IPS-20b (cell line): ENCODE data around the gene BLOC1S6.

Source experiments
- H3K27ac ChIP-seq: one replicate; pipeline ENCODE4 v1.5.1; 2013; ENCODE audit warnings: low read length
- H3K27me3 ChIP-seq: 2 replicates; pipeline ENCODE4 v1.6.1; 2013; ENCODE audit warnings: mild to moderate bottlenecking, low read length, inconsistent platforms; ENCODE audit not compliant: insufficient read depth
- H3K36me3 ChIP-seq: 2 replicates; pipeline ENCODE4 v1.6.1; 2013; ENCODE audit warnings: low read depth, mild to moderate bottlenecking, inconsistent platforms, low read length, moderate library complexity; ENCODE audit not compliant: insufficient read depth
- H3K4me1 ChIP-seq: 2 replicates; pipeline ENCODE4 v1.6.1; 2013; ENCODE audit warnings: mild to moderate bottlenecking, control low read depth, inconsistent platforms, low read length, moderate library complexity; ENCODE audit not compliant: insufficient read depth
- H3K4me3 ChIP-seq: 2 replicates; pipeline ENCODE4 v1.5.1; 2013; ENCODE audit warnings: mild to moderate bottlenecking, low read length, inconsistent platforms
- H3K9ac ChIP-seq: 2 replicates; pipeline ENCODE4 v1.6.1; 2013; ENCODE audit warnings: low read depth, mild to moderate bottlenecking, inconsistent platforms, low read length, moderate library complexity
- H3K9me3 ChIP-seq: 2 replicates; pipeline ENCODE4 v1.6.1; 2013; ENCODE audit warnings: mild to moderate bottlenecking, low read depth, low read length, inconsistent platforms; ENCODE audit not compliant: insufficient read depth

Gene BLOC1S6

GRCh38 chr15:45587095-45587862 is at the start of gene BLOC1S6:
BLOC1S6 (plus strand) TSS chr15:45587379; CDS start chr15:45587444, 65 bp downstream.
- H3K4me1 ChIP-seq = peaks cover 18% of the 10 kb centered on the region
- peak within 1 kb of the TSS; percentile 96 for H3K9ac ChIP-seq
- no peaks in the 10 kb centered on the region for H3K27me3 ChIP-seq
- no peaks in the 10 kb centered on the region for H3K9me3 ChIP-seq
- H3K36me3 ChIP-seq = peaks cover 3% of the 10 kb centered on the region; the same call in 1 of the 2 replicates
- peak within 1 kb of the TSS; percentile 49 for H3K27ac ChIP-seq
- peak within 1 kb of the TSS; percentile 92 for H3K4me3 ChIP-seq

- Histone ChIP-seq H3K9me3 (no peaks in the 10 kb centered on the region), H3K27ac (no peak overlapping the region), H3K9ac (no peak overlapping the region), H3K4me1 (peaks cover 3% of the 10 kb centered on the region; the same call in 1 of the 2 replicates), H3K4me3 (no peak overlapping the region), H3K36me3 (no peaks in the 10 kb centered on the region), H3K27me3 (no peaks in the 10 kb centered on the region)
Measured at GRCh38 chr15:45539680-45540079, 47.5 kb upstream of the BLOC1S6 start.

- Histone ChIP-seq H3K27me3 (no peaks in the 10 kb centered on the region), H3K9ac (no peak overlapping the region), H3K27ac (no peak overlapping the region), H3K36me3 (no peaks in the 10 kb centered on the region), H3K4me1 (no peaks in the 10 kb centered on the region), H3K9me3 (no peaks in the 10 kb centered on the region), H3K4me3 (no peak overlapping the region)
Measured at GRCh38 chr15:45540531-45540930, 46.6 kb upstream of the BLOC1S6 start.

GRCh38 chr15:45543051-45543450 is 44.1 kb upstream of the BLOC1S6 start:
- Histone ChIP-seq H3K36me3 (no peaks in the 10 kb centered on the region), H3K27ac (no peak overlapping the region), H3K27me3 (no peaks in the 10 kb centered on the region), H3K9me3 (no peaks in the 10 kb centered on the region), H3K4me1 (no peaks in the 10 kb centered on the region), H3K4me3 (no peak overlapping the region), H3K9ac (no peak overlapping the region)

- Histone ChIP-seq H3K36me3 (no peaks in the 10 kb centered on the region), H3K27ac (no peak overlapping the region), H3K4me1 (no peaks in the 10 kb centered on the region), H3K9me3 (no peaks in the 10 kb centered on the region), H3K27me3 (no peaks in the 10 kb centered on the region), H3K9ac (no peak overlapping the region), H3K4me3 (no peak overlapping the region)
Measured at GRCh38 chr15:45544266-45545023, 42.7 kb upstream of the BLOC1S6 start.

- H3K27ac ChIP-seq = no peak overlapping the region
- H3K9me3 ChIP-seq = no peaks in the 10 kb centered on the region
- H3K9ac ChIP-seq = no peak overlapping the region
- no peaks in the 10 kb centered on the region for H3K4me1 ChIP-seq
- H3K36me3 ChIP-seq = no peaks in the 10 kb centered on the region
- no peak overlapping the region for H3K4me3 ChIP-seq
- H3K27me3 ChIP-seq = no peaks in the 10 kb centered on the region
Measured at GRCh38 chr15:45546789-45547188, 40.4 kb upstream of the BLOC1S6 start.

- Histone ChIP-seq H3K36me3 (no peaks in the 10 kb centered on the region), H3K27ac (no peak overlapping the region), H3K9ac (no peak overlapping the region), H3K27me3 (peaks cover 6% of the 10 kb centered on the region; the same call in 1 of the 2 replicates), H3K4me3 (no peak overlapping the region), H3K9me3 (no peaks in the 10 kb centered on the region), H3K4me1 (no peaks in the 10 kb centered on the region)
Measured at GRCh38 chr15:45548753-45549520, 38.2 kb upstream of the BLOC1S6 start.

GRCh38 chr15:45549541-45550220 is 37.5 kb upstream of the BLOC1S6 start:
- Histone ChIP-seq H3K4me3 (no peak overlapping the region), H3K36me3 (no peaks in the 10 kb centered on the region), H3K9me3 (no peaks in the 10 kb centered on the region), H3K9ac (no peak overlapping the region), H3K4me1 (no peaks in the 10 kb centered on the region), H3K27me3 (peaks cover 6% of the 10 kb centered on the region; the same call in 1 of the 2 replicates), H3K27ac (no peak overlapping the region)

- H3K27ac ChIP-seq = no peak overlapping the region
- no peaks in the 10 kb centered on the region for H3K4me1 ChIP-seq
- H3K36me3 ChIP-seq = no peaks in the 10 kb centered on the region
- H3K27me3 ChIP-seq = peaks cover 6% of the 10 kb centered on the region; the same call in 1 of the 2 replicates
- no peaks in the 10 kb centered on the region for H3K9me3 ChIP-seq
- H3K4me3 ChIP-seq = no peak overlapping the region
- H3K9ac ChIP-seq = no peak overlapping the region
Measured at GRCh38 chr15:45550436-45550835, 36.7 kb upstream of the BLOC1S6 start.

- Histone ChIP-seq H3K27ac (no peak overlapping the region), H3K27me3 (peaks cover 13% of the 10 kb centered on the region), H3K4me1 (no peaks in the 10 kb centered on the region), H3K36me3 (no peaks in the 10 kb centered on the region), H3K4me3 (no peak overlapping the region), H3K9ac (no peak overlapping the region), H3K9me3 (no peaks in the 10 kb centered on the region)
Measured at GRCh38 chr15:45551676-45552075, 35.5 kb upstream of the BLOC1S6 start.

GRCh38 chr15:45555934-45556608 is 31.1 kb upstream of the BLOC1S6 start:
- no peaks in the 10 kb centered on the region for H3K4me1 ChIP-seq
- H3K4me3 ChIP-seq = no peak overlapping the region
- peaks cover 30% of the 10 kb centered on the region for H3K27me3 ChIP-seq
- no peaks in the 10 kb centered on the region for H3K36me3 ChIP-seq
- no peak overlapping the region for H3K27ac ChIP-seq
- H3K9ac ChIP-seq = no peak overlapping the region
- no peaks in the 10 kb centered on the region for H3K9me3 ChIP-seq
